ENCODE measurements around the gene PPFIBP2.

Gene PPFIBP2

DNA sequence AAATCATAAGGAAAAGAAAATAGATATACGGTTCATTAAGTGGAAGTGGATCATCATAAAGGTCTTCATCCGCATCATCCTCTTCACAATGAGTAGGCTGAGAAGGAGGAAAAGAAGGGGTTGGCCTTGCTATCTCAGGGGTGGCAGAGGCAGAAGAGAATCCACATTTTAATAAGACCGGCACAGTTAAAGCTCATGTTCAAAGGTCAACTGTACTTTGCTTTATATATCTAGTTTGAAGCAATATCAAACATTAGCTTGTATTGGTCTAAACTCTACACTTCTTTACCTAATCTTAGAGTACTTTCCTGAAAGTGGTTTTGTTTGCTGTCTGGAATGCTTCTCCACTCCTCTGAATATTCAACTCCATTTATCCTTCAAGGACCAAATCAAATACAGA lies 5.7 kb upstream of the PPFIBP2 start:
- no peak for ATAC-seq
- TF ChIP-seq, protein P1, sequence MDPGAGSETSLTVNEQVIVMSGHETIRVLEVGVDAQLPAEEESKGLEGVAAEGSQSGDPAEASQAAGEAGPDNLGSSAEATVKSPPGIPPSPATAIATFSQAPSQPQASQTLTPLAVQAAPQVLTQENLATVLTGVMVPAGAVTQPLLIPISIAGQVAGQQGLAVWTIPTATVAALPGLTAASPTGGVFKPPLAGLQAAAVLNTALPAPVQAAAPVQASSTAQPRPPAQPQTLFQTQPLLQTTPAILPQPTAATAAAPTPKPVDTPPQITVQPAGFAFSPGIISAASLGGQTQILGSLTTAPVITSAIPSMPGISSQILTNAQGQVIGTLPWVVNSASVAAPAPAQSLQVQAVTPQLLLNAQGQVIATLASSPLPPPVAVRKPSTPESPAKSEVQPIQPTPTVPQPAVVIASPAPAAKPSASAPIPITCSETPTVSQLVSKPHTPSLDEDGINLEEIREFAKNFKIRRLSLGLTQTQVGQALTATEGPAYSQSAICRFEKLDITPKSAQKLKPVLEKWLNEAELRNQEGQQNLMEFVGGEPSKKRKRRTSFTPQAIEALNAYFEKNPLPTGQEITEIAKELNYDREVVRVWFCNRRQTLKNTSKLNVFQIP (CRISPR knock-in tag; IDR thresholded peaks at IDR 0.05; ENCODE audit: borderline replicate concordance, low read depth), result no peak

DNA sequence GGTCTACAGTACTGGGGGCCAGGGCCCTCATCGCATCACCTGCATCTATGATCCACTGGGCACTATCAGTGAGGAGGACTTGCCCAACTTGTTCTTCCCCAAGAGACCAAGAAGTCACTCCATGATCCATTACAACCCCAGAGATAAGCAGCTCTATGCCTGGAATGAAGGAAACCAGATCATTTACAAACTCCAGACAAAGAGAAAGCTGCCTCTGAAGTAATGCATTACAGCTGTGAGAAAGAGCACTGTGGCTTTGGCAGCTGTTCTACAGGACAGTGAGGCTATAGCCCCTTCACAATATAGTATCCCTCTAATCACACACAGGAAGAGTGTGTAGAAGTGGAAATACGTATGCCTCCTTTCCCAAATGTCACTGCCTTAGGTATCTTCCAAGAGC lies 3.8 kb upstream of the PPFIBP2 start:
- TF ChIP-seq, protein P2, sequence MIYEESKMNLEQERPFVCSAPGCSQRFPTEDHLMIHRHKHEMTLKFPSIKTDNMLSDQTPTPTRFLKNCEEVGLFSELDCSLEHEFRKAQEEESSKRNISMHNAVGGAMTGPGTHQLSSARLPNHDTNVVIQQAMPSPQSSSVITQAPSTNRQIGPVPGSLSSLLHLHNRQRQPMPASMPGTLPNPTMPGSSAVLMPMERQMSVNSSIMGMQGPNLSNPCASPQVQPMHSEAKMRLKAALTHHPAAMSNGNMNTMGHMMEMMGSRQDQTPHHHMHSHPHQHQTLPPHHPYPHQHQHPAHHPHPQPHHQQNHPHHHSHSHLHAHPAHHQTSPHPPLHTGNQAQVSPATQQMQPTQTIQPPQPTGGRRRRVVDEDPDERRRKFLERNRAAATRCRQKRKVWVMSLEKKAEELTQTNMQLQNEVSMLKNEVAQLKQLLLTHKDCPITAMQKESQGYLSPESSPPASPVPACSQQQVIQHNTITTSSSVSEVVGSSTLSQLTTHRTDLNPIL (CRISPR knock-in tag; IDR thresholded peaks at IDR 0.05; ENCODE audit: low read depth), result no peak
- TF ChIP-seq GLIS3 (CRISPR knock-in tag; IDR thresholded peaks at IDR 0.05), result no peak
- ATAC-seq, result no peak

DNA sequence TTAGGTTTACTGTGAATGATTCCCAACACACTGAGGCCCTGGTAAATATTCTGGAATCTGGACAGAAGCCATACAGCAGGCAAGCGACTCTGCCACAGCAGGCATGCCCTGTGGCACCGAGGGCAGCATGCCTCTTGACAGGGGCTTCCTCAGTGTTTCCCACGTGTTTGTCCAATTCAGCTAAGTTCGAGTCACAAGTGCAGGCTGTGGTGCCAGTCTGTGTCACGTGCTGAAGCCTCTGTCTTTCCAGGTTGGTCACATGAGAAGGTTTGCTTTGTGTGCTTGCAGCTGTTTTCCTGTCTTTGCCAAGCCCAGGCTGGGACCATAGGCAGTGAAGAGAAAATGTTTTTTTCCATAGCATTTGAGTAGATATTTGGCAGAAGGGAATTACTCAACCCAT lies 2.4 kb upstream of the PPFIBP2 start:
- TF ChIP-seq ISL1 (CRISPR knock-in tag; IDR thresholded peaks at IDR 0.05) (no peak), CSDC2 (CRISPR knock-in tag; IDR thresholded peaks at IDR 0.05) (no peak), GLIS3 (CRISPR knock-in tag; IDR thresholded peaks at IDR 0.05) (no peak), BACH2 (CRISPR knock-in tag; IDR thresholded peaks at IDR 0.05; ENCODE audit: borderline replicate concordance) (no peak), ZFP30 (CRISPR knock-in tag; IDR thresholded peaks at IDR 0.05) (no peak), OSR1 (CRISPR knock-in tag; IDR thresholded peaks at IDR 0.05) (no peak), ZNF565 (CRISPR knock-in tag; conservative IDR thresholded peaks at IDR 0.05; ENCODE audit: low read depth) (no peak), RARB (CRISPR knock-in tag; IDR thresholded peaks at IDR 0.05) (no peak), ZC3H10 (CRISPR knock-in tag; IDR thresholded peaks at IDR 0.05) (no peak)
- TF ChIP-seq, protein P3, sequence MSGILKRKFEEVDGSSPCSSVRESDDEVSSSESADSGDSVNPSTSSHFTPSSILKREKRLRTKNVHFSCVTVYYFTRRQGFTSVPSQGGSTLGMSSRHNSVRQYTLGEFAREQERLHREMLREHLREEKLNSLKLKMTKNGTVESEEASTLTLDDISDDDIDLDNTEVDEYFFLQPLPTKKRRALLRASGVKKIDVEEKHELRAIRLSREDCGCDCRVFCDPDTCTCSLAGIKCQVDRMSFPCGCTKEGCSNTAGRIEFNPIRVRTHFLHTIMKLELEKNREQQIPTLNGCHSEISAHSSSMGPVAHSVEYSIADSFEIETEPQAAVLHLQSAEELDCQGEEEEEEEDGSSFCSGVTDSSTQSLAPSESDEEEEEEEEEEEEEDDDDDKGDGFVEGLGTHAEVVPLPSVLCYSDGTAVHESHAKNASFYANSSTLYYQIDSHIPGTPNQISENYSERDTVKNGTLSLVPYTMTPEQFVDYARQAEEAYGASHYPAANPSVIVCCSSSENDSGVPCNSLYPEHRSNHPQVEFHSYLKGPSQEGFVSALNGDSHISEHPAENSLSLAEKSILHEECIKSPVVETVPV (CRISPR knock-in tag; IDR thresholded peaks at IDR 0.05), result no peak
- ATAC-seq, result no peak

DNA sequence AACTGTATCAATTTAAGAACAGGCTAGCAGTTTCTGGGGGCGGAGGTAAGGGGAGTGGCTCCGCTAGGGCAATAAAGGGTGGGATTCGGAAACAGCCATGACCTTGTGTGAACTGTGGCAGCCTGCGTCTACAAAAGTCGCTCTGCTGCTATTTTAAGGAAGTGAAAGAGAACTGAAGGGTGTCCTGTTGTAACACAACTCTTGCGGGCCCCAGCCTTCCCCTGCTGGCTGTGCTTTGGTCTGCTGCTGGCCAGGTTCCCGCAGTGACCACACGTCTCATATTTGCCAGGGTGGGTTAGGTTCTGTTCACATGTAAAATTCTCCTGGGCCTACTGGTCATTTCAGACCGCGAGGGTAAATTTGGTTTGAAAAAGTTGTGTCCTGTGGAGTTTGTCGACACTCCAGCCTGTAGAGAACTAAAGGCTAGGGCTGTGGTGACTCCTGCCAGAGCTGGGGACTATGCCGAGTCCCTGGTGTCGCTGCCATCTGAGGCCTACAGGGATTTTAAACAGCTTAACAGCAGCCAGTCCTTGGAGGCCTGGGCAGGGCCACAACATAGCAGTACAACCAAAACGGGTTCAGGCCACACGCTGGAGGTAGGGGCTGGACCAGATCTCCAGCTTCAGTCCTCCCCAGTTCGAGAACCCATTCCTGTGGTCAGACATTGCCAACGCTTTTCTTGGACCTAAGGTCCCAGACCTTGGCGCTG lies 1.1 kb upstream of the PPFIBP2 start:
- peak; percentile 37 for ATAC-seq
- TF ChIP-seq SNAI2 (CRISPR knock-in tag; IDR thresholded peaks at IDR 0.05), result no peak

DNA sequence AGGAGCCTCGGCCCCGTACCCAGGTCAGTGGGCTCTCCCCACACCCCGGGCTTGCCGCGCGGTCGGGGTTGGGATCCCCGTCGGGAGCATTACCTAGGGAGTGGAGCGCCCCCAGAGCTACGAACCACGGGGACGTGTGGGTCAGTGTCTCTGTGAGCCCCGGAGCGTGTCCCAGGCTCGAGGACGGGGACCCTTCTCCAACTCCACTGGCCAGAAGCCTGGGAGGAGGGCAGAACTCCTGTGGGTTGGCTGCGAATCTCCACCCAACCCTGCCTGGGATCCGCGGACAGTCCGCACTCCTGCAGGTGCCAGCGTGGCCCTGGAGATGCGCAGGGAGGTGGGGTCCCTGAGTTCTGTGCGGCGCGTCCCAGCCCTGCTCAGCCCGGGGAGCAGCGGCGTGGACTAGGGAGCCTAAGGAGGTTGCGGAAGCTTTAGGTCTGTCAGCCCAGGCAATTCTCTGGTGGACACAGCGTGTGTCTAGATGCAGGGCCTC lies 346 bp downstream of the PPFIBP2 start:
- no peak for TF ChIP-seq ZFP3 (CRISPR knock-in tag; IDR thresholded peaks at IDR 0.05)
- TF ChIP-seq, protein P4, sequence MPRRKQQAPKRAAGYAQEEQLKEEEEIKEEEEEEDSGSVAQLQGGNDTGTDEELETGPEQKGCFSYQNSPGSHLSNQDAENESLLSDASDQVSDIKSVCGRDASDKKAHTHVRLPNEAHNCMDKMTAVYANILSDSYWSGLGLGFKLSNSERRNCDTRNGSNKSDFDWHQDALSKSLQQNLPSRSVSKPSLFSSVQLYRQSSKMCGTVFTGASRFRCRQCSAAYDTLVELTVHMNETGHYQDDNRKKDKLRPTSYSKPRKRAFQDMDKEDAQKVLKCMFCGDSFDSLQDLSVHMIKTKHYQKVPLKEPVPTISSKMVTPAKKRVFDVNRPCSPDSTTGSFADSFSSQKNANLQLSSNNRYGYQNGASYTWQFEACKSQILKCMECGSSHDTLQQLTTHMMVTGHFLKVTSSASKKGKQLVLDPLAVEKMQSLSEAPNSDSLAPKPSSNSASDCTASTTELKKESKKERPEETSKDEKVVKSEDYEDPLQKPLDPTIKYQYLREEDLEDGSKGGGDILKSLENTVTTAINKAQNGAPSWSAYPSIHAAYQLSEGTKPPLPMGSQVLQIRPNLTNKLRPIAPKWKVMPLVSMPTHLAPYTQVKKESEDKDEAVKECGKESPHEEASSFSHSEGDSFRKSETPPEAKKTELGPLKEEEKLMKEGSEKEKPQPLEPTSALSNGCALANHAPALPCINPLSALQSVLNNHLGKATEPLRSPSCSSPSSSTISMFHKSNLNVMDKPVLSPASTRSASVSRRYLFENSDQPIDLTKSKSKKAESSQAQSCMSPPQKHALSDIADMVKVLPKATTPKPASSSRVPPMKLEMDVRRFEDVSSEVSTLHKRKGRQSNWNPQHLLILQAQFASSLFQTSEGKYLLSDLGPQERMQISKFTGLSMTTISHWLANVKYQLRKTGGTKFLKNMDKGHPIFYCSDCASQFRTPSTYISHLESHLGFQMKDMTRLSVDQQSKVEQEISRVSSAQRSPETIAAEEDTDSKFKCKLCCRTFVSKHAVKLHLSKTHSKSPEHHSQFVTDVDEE (CRISPR knock-in tag; IDR thresholded peaks at IDR 0.05), result no peak
- TF ChIP-seq ZNF8 (CRISPR knock-in tag; IDR thresholded peaks at IDR 0.05), result no peak
- no peak for TF ChIP-seq ARNTL (CRISPR knock-in tag; IDR thresholded peaks at IDR 0.05; ENCODE audit: borderline replicate concordance, low read depth)
- TF ChIP-seq ZNF565 (CRISPR knock-in tag; conservative IDR thresholded peaks at IDR 0.05; ENCODE audit: low read depth), result no peak
- TF ChIP-seq BACH2 (CRISPR knock-in tag; IDR thresholded peaks at IDR 0.05; ENCODE audit: borderline replicate concordance), result no peak
- TF ChIP-seq, protein P2 (CRISPR knock-in tag; IDR thresholded peaks at IDR 0.05; ENCODE audit: low read depth), result no peak
- TF ChIP-seq TOX (CRISPR knock-in tag; IDR thresholded peaks at IDR 0.05; ENCODE audit: borderline replicate concordance), result no peak
- TF ChIP-seq, protein P3 (CRISPR knock-in tag; IDR thresholded peaks at IDR 0.05), result no peak
- no peak for TF ChIP-seq OSR1 (CRISPR knock-in tag; IDR thresholded peaks at IDR 0.05)
- TF ChIP-seq, protein P1 (CRISPR knock-in tag; IDR thresholded peaks at IDR 0.05; ENCODE audit: borderline replicate concordance, low read depth), result no peak
- TF ChIP-seq ESRRG (CRISPR knock-in tag; IDR thresholded peaks at IDR 0.05), result no peak
- no peak for TF ChIP-seq GLIS3 (CRISPR knock-in tag; IDR thresholded peaks at IDR 0.05)
- no peak for TF ChIP-seq ZFP30 (CRISPR knock-in tag; IDR thresholded peaks at IDR 0.05)
- TF ChIP-seq ZNF70 (CRISPR knock-in tag; IDR thresholded peaks at IDR 0.05), result no peak
- TF ChIP-seq SNAI2 (CRISPR knock-in tag; IDR thresholded peaks at IDR 0.05), result no peak
- ATAC-seq, result no peak; the same call in 1 of the 3 replicates

All from SK-N-SH treated with all-trans-retinoic acid at 6 μM for 48 hours (cell line).